Measurements from ENCODE around the gene PAQR9.

DNA sequence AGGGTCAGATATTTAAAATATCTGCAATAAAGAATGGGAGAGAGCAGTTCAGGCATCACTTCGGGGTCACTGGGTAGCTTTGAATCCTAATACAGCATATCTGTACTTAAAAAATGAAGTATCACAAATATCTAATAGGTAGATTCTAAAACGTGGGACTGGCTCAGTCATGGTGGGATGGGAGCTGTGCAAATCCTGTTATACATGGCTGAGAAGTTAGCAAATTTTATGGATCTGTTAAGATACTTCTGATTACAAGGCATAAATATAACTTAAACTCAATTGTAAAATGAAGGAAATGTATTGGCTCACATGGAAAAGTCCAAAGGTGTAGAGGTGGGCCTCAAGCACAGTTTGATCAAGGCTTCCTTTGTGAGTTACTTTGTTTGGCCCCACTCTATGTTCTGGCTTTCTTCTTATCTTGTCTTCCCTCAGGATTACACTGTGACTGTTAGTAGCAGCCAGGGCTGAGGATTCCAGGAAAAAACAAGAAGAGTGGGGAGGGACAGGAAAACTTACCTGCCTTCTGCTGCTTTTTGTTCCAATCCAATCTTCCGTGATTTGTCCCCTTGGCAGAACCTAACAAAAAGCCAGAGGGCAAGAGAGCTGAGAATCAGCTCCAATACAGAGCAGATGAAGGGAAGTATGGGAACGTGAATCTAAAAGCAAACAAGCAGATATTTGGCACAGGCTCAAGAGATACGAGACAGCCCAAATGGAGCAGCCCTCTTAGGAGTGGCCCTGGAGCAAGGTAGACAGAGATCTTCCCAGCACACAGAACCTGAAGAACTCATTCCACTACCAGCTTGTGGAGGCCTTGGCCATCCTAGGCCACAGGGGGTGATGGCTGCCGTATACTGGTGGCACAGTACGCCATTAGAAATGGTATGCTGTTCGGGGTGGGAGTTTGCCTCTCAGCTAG lies 10.9 kb downstream of the PAQR9 start:
- no peak for TF ChIP-seq EZH2 (IDR thresholded peaks at IDR 0.05; ENCODE audit: borderline replicate concordance, low read length)
- no peak for TF ChIP-seq CTCF (IDR thresholded peaks at IDR 0.05; ENCODE audit: low read length)
